Hepatocyte (in vitro differentiated cells): ENCODE measurements around the gene SYNDIG1. TPM values are rescaled to one million over a fixed set of nuclear protein-coding genes. Genes with fewer than 3 reads are reported as not detected.

Experiments used
- DNase-seq: peaks from one replicate; pipeline ENCODE4 v3.0.0-alpha.2; 2016; ENCODE audit warnings: low spot score
- H2AFZ ChIP-seq: fragments of 200-600 bp; sonication (generic); 2 replicates; pipeline ENCODE4 v1.6.0; 2016; ENCODE audit warnings: antibody characterized with exemption, mild to moderate bottlenecking
- H3K27ac ChIP-seq: fragments of 200-600 bp; sonication (generic); 2 replicates; pipeline ENCODE4 v1.5.1; 2016; ENCODE audit warnings: mild to moderate bottlenecking
- H3K27me3 ChIP-seq: fragments of 200-600 bp; sonication (generic); 2 replicates; pipeline ENCODE4 v1.6.1; 2016
- H3K36me3 ChIP-seq: fragments of 200-600 bp; sonication (generic); replicated peaks from 2 replicates; pipeline ENCODE4 v1.5.1; 2016; ENCODE audit warnings: low read depth; ENCODE audit not compliant: insufficient read depth
- H3K4me1 ChIP-seq: fragments of 200-600 bp; sonication (generic); 2 replicates; pipeline ENCODE4 v1.5.1; 2016; ENCODE audit warnings: mild to moderate bottlenecking, moderate library complexity; ENCODE audit not compliant: insufficient read depth
- H3K4me2 ChIP-seq: fragments of 200-600 bp; sonication (generic); 2 replicates; pipeline ENCODE4 v1.6.0; 2016
- H3K4me3 ChIP-seq: fragments of 200-600 bp; sonication (generic); 2 replicates; pipeline ENCODE4 v1.5.1; 2016; ENCODE audit warnings: mild to moderate bottlenecking
- H3K79me2 ChIP-seq: fragments of 200-600 bp; sonication (generic); 2 replicates; pipeline ENCODE4 v1.6.0; 2017; ENCODE audit warnings: mild to moderate bottlenecking
- H3K9me2 ChIP-seq: fragments of 200-600 bp; sonication (generic); replicated peaks from 2 replicates; pipeline ENCODE4 v1.6.0; 2017; ENCODE audit warnings: mild to moderate bottlenecking; ENCODE audit not compliant: insufficient read depth
- H3K9me3 ChIP-seq: fragments of 200-600 bp; sonication (generic); 2 replicates; pipeline ENCODE4 v1.5.1; 2016; ENCODE audit warnings: low read depth, mild to moderate bottlenecking
- H4K20me1 ChIP-seq: fragments of 200-600 bp; sonication (generic); 2 replicates; pipeline ENCODE4 v1.6.0; 2016; ENCODE audit warnings: mild to moderate bottlenecking; ENCODE audit not compliant: insufficient read depth, poor library complexity, severe bottlenecking
- CTCF ChIP-seq: fragments of 200-600 bp; sonication (generic); IDR thresholded peaks from 2 replicates; pipeline ENCODE4 v1.5.1; 2016; ENCODE audit warnings: antibody characterized with exemption, mild to moderate bottlenecking; ENCODE audit not compliant: poor library complexity
- EZH2 ChIP-seq: fragments of 200-600 bp; sonication (generic); IDR thresholded peaks from 2 replicates; pipeline ENCODE4 v1.6.1; 2016; ENCODE audit warnings: antibody characterized with exemption, mild to moderate bottlenecking, borderline replicate concordance
- EZH2phosphoT487 ChIP-seq: fragments of 200-600 bp; sonication (generic); IDR thresholded peaks from one replicate; pipeline ENCODE4 v1.6.1; 2018; ENCODE audit warnings: antibody characterized with exemption, mild to moderate bottlenecking, low read depth, moderate library complexity; ENCODE audit not compliant: unreplicated experiment, severe bottlenecking
- WGBS: methylation state at CpG from one replicate; pipeline ENCODE4 v1.1.6; 2016; ENCODE audit warnings: low lambda C conversion rate; ENCODE audit errors: missing lambda C conversion rate; 5-methylcytosine and 5-hydroxymethylcytosine counted together
- polyA plus RNA-seq: library from polyadenylated mRNA; unstranded; fragments of >200 nt; fragmentation: Nextera tagmentation; extraction: Ambion mirVana; gene quantifications from 2 replicates; pipeline ENCODE4 v1.2.1, GENCODE V29; 2016
- total RNA-seq: library from RNA; depleted of rRNA; stranded (reverse); fragments of >200 nt; gene quantifications from 2 replicates; pipeline ENCODE4 v1.2.3, GENCODE V29; 2014

Gene SYNDIG1
- total and polyA plus RNA-seq, 2 experiments from 2014 or later: 1.5 to 2.3 TPM

GRCh38 chr20:24494460-24494920 is 25.1 kb downstream of the SYNDIG1 start:
- no peaks in the 10 kb centered on the region for H3K79me2 ChIP-seq
- 90% methylated on average over 7 of the region's 7 CpGs for WGBS
- H3K9me2 ChIP-seq: no peaks in the 10 kb centered on the region
- no peak overlapping the region for H3K27ac ChIP-seq
- H3K27me3 ChIP-seq: no peaks in the 10 kb centered on the region
- H3K4me3 ChIP-seq: no peak overlapping the region
- H2AFZ ChIP-seq: no peak overlapping the region
- H3K9me3 ChIP-seq: no peaks in the 10 kb centered on the region
- no peak overlapping the region for H3K4me2 ChIP-seq
- H3K36me3 ChIP-seq: no peaks in the 10 kb centered on the region
- no peak for DNase-seq
- TF ChIP-seq EZH2 (no peak), EZH2phosphoT487 (no peak), CTCF (no peak)
- no peaks in the 10 kb centered on the region for H4K20me1 ChIP-seq
- H3K4me1 ChIP-seq: peaks cover 6% of the 10 kb centered on the region

GRCh38 chr20:24495266-24495665 is 25.8 kb downstream of the SYNDIG1 start:
- H2AFZ ChIP-seq: no peak overlapping the region
- no peak overlapping the region for H3K4me2 ChIP-seq
- H3K4me3 ChIP-seq: no peak overlapping the region
- H4K20me1 ChIP-seq: no peaks in the 10 kb centered on the region
- no peaks in the 10 kb centered on the region for H3K9me3 ChIP-seq
- WGBS: 98% methylated on average over 8 of the region's 8 CpGs
- H3K79me2 ChIP-seq: no peaks in the 10 kb centered on the region
- peaks cover 6% of the 10 kb centered on the region for H3K4me1 ChIP-seq
- H3K36me3 ChIP-seq: no peaks in the 10 kb centered on the region
- no peaks in the 10 kb centered on the region for H3K27me3 ChIP-seq
- no peak for TF ChIP-seq EZH2
- TF ChIP-seq CTCF: no peak
- TF ChIP-seq EZH2phosphoT487: no peak
- H3K9me2 ChIP-seq: no peaks in the 10 kb centered on the region
- no peak overlapping the region for H3K27ac ChIP-seq
- no peak for DNase-seq

- TF ChIP-seq CTCF: no peak
- H4K20me1 ChIP-seq: no peaks in the 10 kb centered on the region
- H3K4me2 ChIP-seq: no peak overlapping the region
- H3K4me3 ChIP-seq: no peak overlapping the region
- no peaks in the 10 kb centered on the region for H3K36me3 ChIP-seq
- WGBS: 42% methylated on average over 2 of the region's 2 CpGs
- H3K9me2 ChIP-seq: no peaks in the 10 kb centered on the region
- no peaks in the 10 kb centered on the region for H3K9me3 ChIP-seq
- peak; percentile 91 for DNase-seq
- no peaks in the 10 kb centered on the region for H3K79me2 ChIP-seq
- H3K4me1 ChIP-seq: peaks cover 6% of the 10 kb centered on the region
- peak overlapping the region; percentile 47 for H3K27ac ChIP-seq
- no peaks in the 10 kb centered on the region for H3K27me3 ChIP-seq
- no peak overlapping the region for H2AFZ ChIP-seq
Observed at GRCh38 chr20:24497851-24498250, 28.4 kb downstream of the SYNDIG1 start.

- Histone ChIP-seq H3K4me1 (peaks cover 10% of the 10 kb centered on the region), H3K4me2 (no peak overlapping the region), H2AFZ (no peak overlapping the region), H3K36me3 (no peaks in the 10 kb centered on the region), H3K79me2 (no peaks in the 10 kb centered on the region), H3K9me2 (no peaks in the 10 kb centered on the region), H3K9me3 (no peaks in the 10 kb centered on the region), H4K20me1 (no peaks in the 10 kb centered on the region), H3K27me3 (no peaks in the 10 kb centered on the region), H3K27ac (no peak overlapping the region), H3K4me3 (no peak overlapping the region)
- DNase-seq: no peak
- TF ChIP-seq EZH2phosphoT487 (no peak), EZH2 (no peak), CTCF (no peak)
- 91% methylated on average over 5 of the region's 5 CpGs for WGBS
Observed at GRCh38 chr20:24498641-24499040, 29.2 kb downstream of the SYNDIG1 start.
